HEK293 (cell line): Measurements from ENCODE around the gene RASSF8.
A peak's percentile ranks its signal among the peaks of the same experiment; 100 is the strongest.

Experiments
- HOXA7 ChIP-seq: sonication (generic); formaldehyde crosslinking; IDR thresholded peaks from 2 replicates; pipeline ENCODE4 v1.8.1; 2022; ENCODE audit warnings: missing genetic modification reagents, borderline replicate concordance
- IKZF3 ChIP-seq: fragments of 450-650 bp; IDR thresholded peaks from 2 replicates; pipeline ENCODE4 v1.5.0; 2018; ENCODE audit warnings: missing biosample characterization, mild to moderate bottlenecking, missing genetic modification characterization, moderate library complexity
- KLF1 ChIP-seq: fragments of 450-650 bp; formaldehyde crosslinking; IDR thresholded peaks from 2 replicates; pipeline ENCODE4 v1.5.1; 2016; ENCODE audit warnings: missing biosample characterization, missing genetic modification characterization
- MYNN ChIP-seq: fragments of 450-650 bp; formaldehyde crosslinking; IDR thresholded peaks from 2 replicates; pipeline ENCODE4 v1.5.1; 2016; ENCODE audit warnings: missing biosample characterization, missing genetic modification characterization, borderline replicate concordance
- MZF1 ChIP-seq: fragments of 450-650 bp; formaldehyde crosslinking; IDR thresholded peaks from 2 replicates; pipeline ENCODE4 v1.5.1; 2017; ENCODE audit warnings: missing biosample characterization, missing genetic modification characterization, borderline replicate concordance
- REPIN1 ChIP-seq: fragments of 450-650 bp; formaldehyde crosslinking; IDR thresholded peaks from 2 replicates; pipeline ENCODE4 v1.5.1; 2017; ENCODE audit warnings: missing biosample characterization, missing genetic modification characterization, low read depth
- TRIM28 ChIP-seq: IDR thresholded peaks from 2 replicates; pipeline ENCODE4 v1.6.1; 2011; ENCODE audit warnings: low read length, control low read depth, borderline replicate concordance
- YY1 ChIP-seq: fragments of 450-650 bp; formaldehyde crosslinking; IDR thresholded peaks from 2 replicates; pipeline ENCODE4 v1.5.1; 2018; ENCODE audit warnings: missing biosample characterization, missing genetic modification characterization
- ZBTB21 ChIP-seq: fragments of 450-650 bp; formaldehyde crosslinking; IDR thresholded peaks from 2 replicates; pipeline ENCODE4 v1.5.1; 2017; ENCODE audit warnings: missing biosample characterization, missing genetic modification characterization
- ZNF112 ChIP-seq: fragments of 450-650 bp; formaldehyde crosslinking; IDR thresholded peaks from 2 replicates; pipeline ENCODE4 v1.5.0; 2017; ENCODE audit warnings: missing biosample characterization, missing genetic modification characterization
- ZNF155 ChIP-seq: fragments of 450-650 bp; formaldehyde crosslinking; IDR thresholded peaks from 2 replicates; pipeline ENCODE4 v1.5.1; 2016; ENCODE audit warnings: missing biosample characterization, missing genetic modification characterization
- ZNF19 ChIP-seq: fragments of 450-650 bp; formaldehyde crosslinking; IDR thresholded peaks from 2 replicates; pipeline ENCODE4; 2016; ENCODE audit warnings: missing biosample characterization, missing genetic modification characterization, low read depth
- ZNF211 ChIP-seq: fragments of 450-650 bp; formaldehyde crosslinking; IDR thresholded peaks from 2 replicates; pipeline ENCODE4 v1.5.1; 2016; ENCODE audit warnings: low read depth, missing biosample characterization, missing genetic modification characterization
- ZNF362 ChIP-seq: fragments of 450-650 bp; formaldehyde crosslinking; IDR thresholded peaks from 2 replicates; pipeline ENCODE4 v1.5.1; 2016; ENCODE audit warnings: missing biosample characterization, missing genetic modification characterization
- ZNF473 ChIP-seq: fragments of 450-650 bp; formaldehyde crosslinking; IDR thresholded peaks from 2 replicates; pipeline ENCODE4 v1.5.1; 2017; ENCODE audit warnings: missing biosample characterization, missing genetic modification characterization
- ZNF600 ChIP-seq: fragments of 450-650 bp; formaldehyde crosslinking; IDR thresholded peaks from 2 replicates; pipeline ENCODE4 v1.5.1; 2016; ENCODE audit warnings: missing biosample characterization, missing genetic modification characterization
- ZNF707 ChIP-seq: fragments of 450-650 bp; formaldehyde crosslinking; IDR thresholded peaks from 2 replicates; pipeline ENCODE4 v1.5.1; 2016; ENCODE audit warnings: missing biosample characterization, missing genetic modification characterization
- ZNF785 ChIP-seq: fragments of 450-650 bp; formaldehyde crosslinking; IDR thresholded peaks from 2 replicates; pipeline ENCODE4 v1.5.1; 2016; ENCODE audit warnings: missing biosample characterization, missing genetic modification characterization
- ZNF837 ChIP-seq: fragments of 450-650 bp; formaldehyde crosslinking; IDR thresholded peaks from 2 replicates; pipeline ENCODE4 v1.5.1; 2016; ENCODE audit warnings: missing biosample characterization, missing genetic modification characterization
- ZSCAN18 ChIP-seq: fragments of 450-650 bp; formaldehyde crosslinking; IDR thresholded peaks from 2 replicates; pipeline ENCODE4 v1.5.1; 2016; ENCODE audit warnings: missing biosample characterization, missing genetic modification characterization
- ZSCAN30 ChIP-seq: fragments of 450-650 bp; IDR thresholded peaks from 2 replicates; pipeline ENCODE4 v1.5.1; 2018; ENCODE audit warnings: missing biosample characterization, mild to moderate bottlenecking, missing genetic modification characterization, moderate library complexity
- TF ChIP-seq, protein P1 (sequence below): fragments of 450-650 bp; formaldehyde crosslinking; IDR thresholded peaks from 2 replicates; pipeline ENCODE4 v1.5.1; 2016; ENCODE audit warnings: missing biosample characterization, missing genetic modification characterization, borderline replicate concordance
- TF ChIP-seq, protein P2 (sequence below): fragments of 450-650 bp; formaldehyde crosslinking; IDR thresholded peaks from 2 replicates; pipeline ENCODE4 v1.5.1; 2016; ENCODE audit warnings: missing biosample characterization, missing genetic modification characterization
- TF ChIP-seq, protein P3 (sequence below): fragments of 450-650 bp; formaldehyde crosslinking; IDR thresholded peaks from 2 replicates; pipeline ENCODE4 v1.5.1; 2016; ENCODE audit warnings: missing biosample characterization, missing genetic modification characterization, borderline replicate concordance

Gene RASSF8

DNA sequence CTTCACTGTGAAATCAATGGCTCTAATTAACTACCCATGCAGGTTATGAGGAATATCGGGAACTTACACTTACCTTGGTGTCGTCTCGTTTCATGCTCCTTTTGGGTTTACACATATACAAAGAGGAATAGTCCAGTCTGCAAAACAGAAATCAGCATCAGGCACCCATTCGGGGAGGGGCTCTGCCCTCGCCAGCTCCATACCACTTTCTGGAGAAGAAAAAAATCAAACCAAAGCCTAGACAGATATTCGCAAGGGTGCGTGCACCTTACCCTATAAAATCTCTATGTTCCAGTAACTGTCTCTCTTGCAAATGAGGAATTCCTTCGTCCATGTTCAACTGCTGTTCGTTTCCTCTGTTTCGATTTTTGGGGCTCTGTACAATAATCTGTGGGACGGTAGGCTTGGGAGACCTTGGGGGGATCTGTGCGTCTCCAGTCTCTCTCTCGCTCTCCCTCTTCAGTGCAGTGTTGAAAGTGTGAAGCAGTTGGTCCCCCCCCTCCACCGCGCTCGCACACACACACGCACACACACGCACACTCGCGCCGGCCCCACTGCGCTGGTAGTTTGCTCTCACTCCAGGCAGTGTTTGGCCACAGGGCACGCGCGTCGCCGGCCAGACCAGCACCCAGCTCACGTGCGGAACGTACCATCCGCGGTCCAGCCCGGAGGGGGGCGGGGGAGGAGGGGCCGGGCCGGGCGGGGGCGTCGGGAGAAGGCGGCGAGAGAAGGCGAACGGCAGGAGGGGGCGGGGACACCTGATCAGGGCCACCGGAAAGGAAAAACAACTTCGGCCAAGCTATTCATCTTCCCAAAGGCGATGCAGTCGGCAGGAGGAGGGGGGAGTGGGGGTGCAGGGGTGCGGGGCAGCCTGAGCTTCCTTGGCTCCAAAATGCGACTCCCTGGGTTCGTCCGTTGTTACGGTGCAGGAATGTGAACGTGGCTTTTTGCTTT lies 166.2 kb downstream of the RASSF8 start, which contains the start of gene BHLHE41 (continued):
- TF ChIP-seq ZNF155 (tag by site-specific recombination): no peak
- no peak for TF ChIP-seq ZNF362 (tag by site-specific recombination)
- no peak for TF ChIP-seq ZNF785
- TF ChIP-seq ZNF473: no peak
- no peak for TF ChIP-seq ZSCAN18 (tag by site-specific recombination)
- TF ChIP-seq ZNF19 (tag by site-specific recombination): no peak
- no peak for TF ChIP-seq YY1
- TF ChIP-seq ZNF837 (tag by site-specific recombination): no peak
- peak; percentile 65; the same call in 1 of the 2 replicates for TF ChIP-seq ZSCAN30 (tag by site-specific recombination)
- TF ChIP-seq HOXA7 (CRISPR knock-in tag): no peak
- no peak for TF ChIP-seq MYNN (tag by site-specific recombination)
- TF ChIP-seq REPIN1 (tag by site-specific recombination): no peak
- no peak for TF ChIP-seq ZBTB21 (tag by site-specific recombination)
- TF ChIP-seq, protein P1, sequence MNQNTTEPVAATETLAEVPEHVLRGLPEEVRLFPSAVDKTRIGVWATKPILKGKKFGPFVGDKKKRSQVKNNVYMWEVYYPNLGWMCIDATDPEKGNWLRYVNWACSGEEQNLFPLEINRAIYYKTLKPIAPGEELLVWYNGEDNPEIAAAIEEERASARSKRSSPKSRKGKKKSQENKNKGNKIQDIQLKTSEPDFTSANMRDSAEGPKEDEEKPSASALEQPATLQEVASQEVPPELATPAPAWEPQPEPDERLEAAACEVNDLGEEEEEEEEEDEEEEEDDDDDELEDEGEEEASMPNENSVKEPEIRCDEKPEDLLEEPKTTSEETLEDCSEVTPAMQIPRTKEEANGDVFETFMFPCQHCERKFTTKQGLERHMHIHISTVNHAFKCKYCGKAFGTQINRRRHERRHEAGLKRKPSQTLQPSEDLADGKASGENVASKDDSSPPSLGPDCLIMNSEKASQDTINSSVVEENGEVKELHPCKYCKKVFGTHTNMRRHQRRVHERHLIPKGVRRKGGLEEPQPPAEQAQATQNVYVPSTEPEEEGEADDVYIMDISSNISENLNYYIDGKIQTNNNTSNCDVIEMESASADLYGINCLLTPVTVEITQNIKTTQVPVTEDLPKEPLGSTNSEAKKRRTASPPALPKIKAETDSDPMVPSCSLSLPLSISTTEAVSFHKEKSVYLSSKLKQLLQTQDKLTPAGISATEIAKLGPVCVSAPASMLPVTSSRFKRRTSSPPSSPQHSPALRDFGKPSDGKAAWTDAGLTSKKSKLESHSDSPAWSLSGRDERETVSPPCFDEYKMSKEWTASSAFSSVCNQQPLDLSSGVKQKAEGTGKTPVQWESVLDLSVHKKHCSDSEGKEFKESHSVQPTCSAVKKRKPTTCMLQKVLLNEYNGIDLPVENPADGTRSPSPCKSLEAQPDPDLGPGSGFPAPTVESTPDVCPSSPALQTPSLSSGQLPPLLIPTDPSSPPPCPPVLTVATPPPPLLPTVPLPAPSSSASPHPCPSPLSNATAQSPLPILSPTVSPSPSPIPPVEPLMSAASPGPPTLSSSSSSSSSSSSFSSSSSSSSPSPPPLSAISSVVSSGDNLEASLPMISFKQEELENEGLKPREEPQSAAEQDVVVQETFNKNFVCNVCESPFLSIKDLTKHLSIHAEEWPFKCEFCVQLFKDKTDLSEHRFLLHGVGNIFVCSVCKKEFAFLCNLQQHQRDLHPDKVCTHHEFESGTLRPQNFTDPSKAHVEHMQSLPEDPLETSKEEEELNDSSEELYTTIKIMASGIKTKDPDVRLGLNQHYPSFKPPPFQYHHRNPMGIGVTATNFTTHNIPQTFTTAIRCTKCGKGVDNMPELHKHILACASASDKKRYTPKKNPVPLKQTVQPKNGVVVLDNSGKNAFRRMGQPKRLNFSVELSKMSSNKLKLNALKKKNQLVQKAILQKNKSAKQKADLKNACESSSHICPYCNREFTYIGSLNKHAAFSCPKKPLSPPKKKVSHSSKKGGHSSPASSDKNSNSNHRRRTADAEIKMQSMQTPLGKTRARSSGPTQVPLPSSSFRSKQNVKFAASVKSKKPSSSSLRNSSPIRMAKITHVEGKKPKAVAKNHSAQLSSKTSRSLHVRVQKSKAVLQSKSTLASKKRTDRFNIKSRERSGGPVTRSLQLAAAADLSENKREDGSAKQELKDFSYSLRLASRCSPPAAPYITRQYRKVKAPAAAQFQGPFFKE (tag by site-specific recombination): no peak
- TF ChIP-seq MZF1 (tag by site-specific recombination): peak; percentile 42; the same call in 1 of the 2 replicates
- TF ChIP-seq IKZF3 (tag by site-specific recombination): no peak
- no peak for TF ChIP-seq ZNF707
- TF ChIP-seq, protein P2, sequence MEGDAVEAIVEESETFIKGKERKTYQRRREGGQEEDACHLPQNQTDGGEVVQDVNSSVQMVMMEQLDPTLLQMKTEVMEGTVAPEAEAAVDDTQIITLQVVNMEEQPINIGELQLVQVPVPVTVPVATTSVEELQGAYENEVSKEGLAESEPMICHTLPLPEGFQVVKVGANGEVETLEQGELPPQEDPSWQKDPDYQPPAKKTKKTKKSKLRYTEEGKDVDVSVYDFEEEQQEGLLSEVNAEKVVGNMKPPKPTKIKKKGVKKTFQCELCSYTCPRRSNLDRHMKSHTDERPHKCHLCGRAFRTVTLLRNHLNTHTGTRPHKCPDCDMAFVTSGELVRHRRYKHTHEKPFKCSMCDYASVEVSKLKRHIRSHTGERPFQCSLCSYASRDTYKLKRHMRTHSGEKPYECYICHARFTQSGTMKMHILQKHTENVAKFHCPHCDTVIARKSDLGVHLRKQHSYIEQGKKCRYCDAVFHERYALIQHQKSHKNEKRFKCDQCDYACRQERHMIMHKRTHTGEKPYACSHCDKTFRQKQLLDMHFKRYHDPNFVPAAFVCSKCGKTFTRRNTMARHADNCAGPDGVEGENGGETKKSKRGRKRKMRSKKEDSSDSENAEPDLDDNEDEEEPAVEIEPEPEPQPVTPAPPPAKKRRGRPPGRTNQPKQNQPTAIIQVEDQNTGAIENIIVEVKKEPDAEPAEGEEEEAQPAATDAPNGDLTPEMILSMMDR (tag by site-specific recombination): peak; percentile 60
- peak; percentile 33; the same call in 1 of the 2 replicates for TF ChIP-seq KLF1
- no peak for TF ChIP-seq ZNF112 (tag by site-specific recombination)
- TF ChIP-seq, protein P3, sequence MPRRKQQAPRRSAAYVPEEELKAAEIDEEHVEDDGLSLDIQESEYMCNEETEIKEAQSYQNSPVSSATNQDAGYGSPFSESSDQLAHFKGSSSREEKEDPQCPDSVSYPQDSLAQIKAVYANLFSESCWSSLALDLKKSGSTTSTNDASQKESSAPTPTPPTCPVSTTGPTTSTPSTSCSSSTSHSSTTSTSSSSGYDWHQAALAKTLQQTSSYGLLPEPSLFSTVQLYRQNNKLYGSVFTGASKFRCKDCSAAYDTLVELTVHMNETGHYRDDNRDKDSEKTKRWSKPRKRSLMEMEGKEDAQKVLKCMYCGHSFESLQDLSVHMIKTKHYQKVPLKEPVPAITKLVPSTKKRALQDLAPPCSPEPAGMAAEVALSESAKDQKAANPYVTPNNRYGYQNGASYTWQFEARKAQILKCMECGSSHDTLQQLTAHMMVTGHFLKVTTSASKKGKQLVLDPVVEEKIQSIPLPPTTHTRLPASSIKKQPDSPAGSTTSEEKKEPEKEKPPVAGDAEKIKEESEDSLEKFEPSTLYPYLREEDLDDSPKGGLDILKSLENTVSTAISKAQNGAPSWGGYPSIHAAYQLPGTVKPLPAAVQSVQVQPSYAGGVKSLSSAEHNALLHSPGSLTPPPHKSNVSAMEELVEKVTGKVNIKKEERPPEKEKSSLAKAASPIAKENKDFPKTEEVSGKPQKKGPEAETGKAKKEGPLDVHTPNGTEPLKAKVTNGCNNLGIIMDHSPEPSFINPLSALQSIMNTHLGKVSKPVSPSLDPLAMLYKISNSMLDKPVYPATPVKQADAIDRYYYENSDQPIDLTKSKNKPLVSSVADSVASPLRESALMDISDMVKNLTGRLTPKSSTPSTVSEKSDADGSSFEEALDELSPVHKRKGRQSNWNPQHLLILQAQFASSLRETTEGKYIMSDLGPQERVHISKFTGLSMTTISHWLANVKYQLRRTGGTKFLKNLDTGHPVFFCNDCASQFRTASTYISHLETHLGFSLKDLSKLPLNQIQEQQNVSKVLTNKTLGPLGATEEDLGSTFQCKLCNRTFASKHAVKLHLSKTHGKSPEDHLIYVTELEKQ: peak; percentile 20; the same call in 1 of the 2 replicates
- peak; percentile 26; the same call in 1 of the 2 replicates for TF ChIP-seq TRIM28
- no peak for TF ChIP-seq ZNF211 (tag by site-specific recombination)
- TF ChIP-seq ZNF600 (tag by site-specific recombination): peak; percentile 77; the same call in 1 of the 2 replicates
